Breast epithelium (tissue), 4 donors: Measurements from ENCODE around the gene SFMBT1. TPM values are rescaled to one million over a fixed set of nuclear protein-coding genes. Genes with fewer than 3 reads are reported as not detected.

ENCODE experiments used
- DNase-seq, 2 donors: peaks; one replicate each; pipeline ENCODE4 v3.0.0-alpha.2; 2019; ENCODE audit warnings: low spot score in 2 of 2
- H3K27ac ChIP-seq, 2 donors: fragments of 200-600 bp; sonication (generic) in 1 of 2; one replicate each; pipeline ENCODE4 v1.5.1; 2016 to 2019; ENCODE audit warnings: mild to moderate bottlenecking in 1 of 2
- H3K27me3 ChIP-seq, 2 donors: fragments of 200-600 bp; sonication (generic) in 1 of 2; one replicate each; pipeline versions ENCODE4 v1.5.1 to v1.6.0; 2017 to 2019; ENCODE audit warnings: control low read depth in 1 of 2, mild to moderate bottlenecking in 1 of 2
- H3K36me3 ChIP-seq: fragments of 200-600 bp; one replicate; pipeline ENCODE4 v1.5.1; 2019
- H3K4me1 ChIP-seq, 2 donors: fragments of 200-600 bp; sonication (generic); one replicate each; pipeline ENCODE4 v1.5.1; 2016 to 2019; ENCODE audit warnings: control low read depth in 1 of 2
- H3K4me3 ChIP-seq, 3 donors: fragments of 200-600 bp; sonication (generic); 1 replicate in 2 of 3; 2 replicates in 1 of 3; pipeline ENCODE4 v1.5.1; 2016 to 2019; ENCODE audit warnings: mild to moderate bottlenecking in 3 of 3, moderate library complexity in 2 of 3
- H3K9me3 ChIP-seq, 2 donors: fragments of 200-600 bp; sonication (generic) in 1 of 2; one replicate each; pipeline ENCODE4 v1.5.1; 2016 to 2019; ENCODE audit warnings: control low read depth in 1 of 2
- POLR2A ChIP-seq: fragments of 450-650 bp; IDR thresholded peaks from one replicate; pipeline ENCODE4 v1.6.1; 2016; ENCODE audit warnings: antibody characterized with exemption, mild to moderate bottlenecking, moderate library complexity
- POLR2AphosphoS5 ChIP-seq, 3 donors: sonication (generic); formaldehyde crosslinking; IDR thresholded peaks; one replicate each; pipeline ENCODE4 v1.6.1; 2017; ENCODE audit warnings: antibody characterized with exemption in 3 of 3
- intact Hi-C: fragments of 100-400 bp; cut with DNase I; formaldehyde crosslinking; loops from one replicate; pipeline ENCODE4 v1.15.1; 2023; ENCODE audit warnings: low total_unique reads
- total RNA-seq, 3 donors: library from RNA; depleted of rRNA; stranded (reverse); fragments of >200 nt; gene quantifications; one replicate each; pipeline ENCODE4 v1.1.0, GENCODE V29; 2016
- TF ChIP-seq, protein P1 (sequence below), 3 donors: fragments of 450-650 bp; IDR thresholded peaks; one replicate each; pipeline ENCODE4 v1.5.1; 2016 to 2017; ENCODE audit warnings: antibody characterized with exemption in 3 of 3, mild to moderate bottlenecking in 3 of 3, moderate library complexity in 3 of 3

The SFMBT1 gene
- total RNA-seq, 3 donors from 2014 or later, result 17.9 to 35.1 (median 30.2) TPM

DNA sequence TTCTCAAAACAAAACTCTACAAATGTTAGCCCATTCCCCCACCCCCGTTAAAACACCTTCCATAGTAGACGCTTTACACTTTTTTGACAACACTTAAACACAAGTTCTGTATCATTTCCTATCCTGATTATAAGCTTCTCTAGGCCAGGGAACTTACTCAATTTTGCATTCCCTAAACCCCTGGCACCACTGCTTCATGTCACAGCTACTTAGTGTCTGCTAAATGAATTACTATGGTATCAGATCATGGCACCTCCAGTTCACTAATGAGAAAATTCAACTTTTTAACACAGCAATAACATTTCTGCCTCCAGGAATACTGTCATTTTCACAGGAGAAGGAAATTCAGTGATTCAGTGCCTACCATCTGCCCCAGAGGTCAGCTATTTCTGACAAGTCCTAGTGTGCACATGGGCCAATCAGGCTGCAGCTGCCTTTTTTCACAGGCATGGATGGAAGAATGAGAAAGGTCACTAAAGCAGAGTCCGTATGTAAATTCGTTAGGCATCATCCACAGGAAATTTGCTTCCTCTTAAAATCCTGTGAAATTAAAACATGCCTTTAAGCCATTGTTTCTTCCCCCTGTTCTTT, 18.5 kb downstream of the SFMBT1 start:
- Histone ChIP-seq H3K9me3 (no peaks in the 10 kb centered on the region), H3K36me3 (no peaks in the 10 kb centered on the region), H3K27ac (no peak overlapping the region), H3K27me3 (no peaks in the 10 kb centered on the region), H3K4me1 (no peaks in the 10 kb centered on the region), H3K4me3 (no peak overlapping the region)
- intact Hi-C loops, result no loop called here
- no peak for DNase-seq
- TF ChIP-seq, protein P1, sequence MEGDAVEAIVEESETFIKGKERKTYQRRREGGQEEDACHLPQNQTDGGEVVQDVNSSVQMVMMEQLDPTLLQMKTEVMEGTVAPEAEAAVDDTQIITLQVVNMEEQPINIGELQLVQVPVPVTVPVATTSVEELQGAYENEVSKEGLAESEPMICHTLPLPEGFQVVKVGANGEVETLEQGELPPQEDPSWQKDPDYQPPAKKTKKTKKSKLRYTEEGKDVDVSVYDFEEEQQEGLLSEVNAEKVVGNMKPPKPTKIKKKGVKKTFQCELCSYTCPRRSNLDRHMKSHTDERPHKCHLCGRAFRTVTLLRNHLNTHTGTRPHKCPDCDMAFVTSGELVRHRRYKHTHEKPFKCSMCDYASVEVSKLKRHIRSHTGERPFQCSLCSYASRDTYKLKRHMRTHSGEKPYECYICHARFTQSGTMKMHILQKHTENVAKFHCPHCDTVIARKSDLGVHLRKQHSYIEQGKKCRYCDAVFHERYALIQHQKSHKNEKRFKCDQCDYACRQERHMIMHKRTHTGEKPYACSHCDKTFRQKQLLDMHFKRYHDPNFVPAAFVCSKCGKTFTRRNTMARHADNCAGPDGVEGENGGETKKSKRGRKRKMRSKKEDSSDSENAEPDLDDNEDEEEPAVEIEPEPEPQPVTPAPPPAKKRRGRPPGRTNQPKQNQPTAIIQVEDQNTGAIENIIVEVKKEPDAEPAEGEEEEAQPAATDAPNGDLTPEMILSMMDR (IDR thresholded peaks at IDR 0.05), result no peak
- TF ChIP-seq POLR2AphosphoS5 (IDR thresholded peaks at IDR 0.05), result no peak
- no peak for TF ChIP-seq POLR2A

DNA sequence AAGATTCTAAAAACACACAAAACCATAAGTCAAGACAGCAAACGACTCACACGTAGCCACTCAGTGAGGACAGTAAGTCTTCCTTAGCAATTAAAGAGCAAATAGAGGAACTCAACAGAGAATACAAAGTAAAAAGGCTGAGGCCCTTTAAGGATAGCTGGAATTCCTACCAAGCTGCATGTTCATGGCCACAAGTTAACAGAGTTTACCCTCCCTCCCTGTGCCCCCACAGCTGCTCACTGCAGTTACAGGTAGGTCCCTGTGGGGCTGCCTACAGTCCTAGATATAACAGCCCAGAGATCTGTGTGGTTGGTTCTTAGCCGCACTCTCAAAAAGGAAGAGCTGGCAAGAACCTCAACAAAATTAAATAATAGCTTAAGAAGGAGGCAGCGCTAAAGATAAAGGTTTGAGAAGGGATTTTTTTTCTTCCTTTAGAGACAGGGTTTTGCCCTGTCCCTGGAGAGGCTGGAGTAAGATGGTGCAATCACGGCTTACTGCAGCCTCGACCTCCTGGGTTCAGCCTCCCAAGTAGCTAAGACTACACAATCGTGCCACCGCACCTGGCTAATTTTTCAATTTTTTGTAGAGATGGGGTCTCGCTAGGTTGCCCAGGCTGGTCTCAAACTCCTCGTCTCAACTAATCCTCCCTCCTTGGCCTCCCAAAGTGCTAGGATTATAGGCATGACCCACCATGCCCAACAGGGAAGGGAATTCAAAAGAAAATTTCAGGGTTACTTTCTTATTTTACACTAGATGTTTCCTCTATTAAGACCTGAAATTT, 19.3 kb downstream of the SFMBT1 start:
- no peak for DNase-seq
- H3K36me3 ChIP-seq, result no peaks in the 10 kb centered on the region
- H3K27ac ChIP-seq, result no peak overlapping the region
- no peaks in the 10 kb centered on the region for H3K4me1 ChIP-seq
- TF ChIP-seq POLR2AphosphoS5 (IDR thresholded peaks at IDR 0.05) (no peak), POLR2A (no peak)
- TF ChIP-seq, protein P1 (IDR thresholded peaks at IDR 0.05), result no peak
- H3K4me3 ChIP-seq, result no peak overlapping the region
- intact Hi-C loops, result no loop called here
- H3K27me3 ChIP-seq, result no peaks in the 10 kb centered on the region
- H3K9me3 ChIP-seq, result no peaks in the 10 kb centered on the region

DNA sequence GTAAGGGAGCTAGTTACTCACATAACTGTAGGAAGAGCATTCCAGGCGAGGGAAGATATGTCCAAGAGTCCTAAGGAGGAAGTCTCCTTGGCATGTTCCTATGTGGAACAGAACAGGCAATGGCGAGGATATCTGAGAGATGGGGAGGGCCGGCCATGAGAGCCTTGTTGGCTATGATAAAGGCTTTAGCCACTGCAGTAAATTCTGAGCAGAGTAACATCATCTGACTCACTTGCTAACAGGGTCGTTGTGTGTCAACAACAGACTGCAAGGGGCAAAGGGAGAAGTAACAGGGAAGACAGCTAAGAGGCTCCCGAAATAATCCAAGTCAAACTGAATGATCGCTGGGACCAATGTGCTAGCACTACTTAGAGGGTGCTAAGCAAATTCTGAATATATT, 21.6 kb downstream of the SFMBT1 start:
- no peaks in the 10 kb centered on the region for H3K9me3 ChIP-seq
- TF ChIP-seq, protein P1 (IDR thresholded peaks at IDR 0.05), result no peak
- no peak for TF ChIP-seq POLR2A
- no peak for TF ChIP-seq POLR2AphosphoS5 (IDR thresholded peaks at IDR 0.05)
- H3K4me3 ChIP-seq, result no peak overlapping the region
- intact Hi-C loops, result no loop called here
- H3K27ac ChIP-seq, result no peak overlapping the region
- no peak for DNase-seq
- no peaks in the 10 kb centered on the region for H3K4me1 ChIP-seq
- no peaks in the 10 kb centered on the region for H3K36me3 ChIP-seq
- no peaks in the 10 kb centered on the region for H3K27me3 ChIP-seq

DNA sequence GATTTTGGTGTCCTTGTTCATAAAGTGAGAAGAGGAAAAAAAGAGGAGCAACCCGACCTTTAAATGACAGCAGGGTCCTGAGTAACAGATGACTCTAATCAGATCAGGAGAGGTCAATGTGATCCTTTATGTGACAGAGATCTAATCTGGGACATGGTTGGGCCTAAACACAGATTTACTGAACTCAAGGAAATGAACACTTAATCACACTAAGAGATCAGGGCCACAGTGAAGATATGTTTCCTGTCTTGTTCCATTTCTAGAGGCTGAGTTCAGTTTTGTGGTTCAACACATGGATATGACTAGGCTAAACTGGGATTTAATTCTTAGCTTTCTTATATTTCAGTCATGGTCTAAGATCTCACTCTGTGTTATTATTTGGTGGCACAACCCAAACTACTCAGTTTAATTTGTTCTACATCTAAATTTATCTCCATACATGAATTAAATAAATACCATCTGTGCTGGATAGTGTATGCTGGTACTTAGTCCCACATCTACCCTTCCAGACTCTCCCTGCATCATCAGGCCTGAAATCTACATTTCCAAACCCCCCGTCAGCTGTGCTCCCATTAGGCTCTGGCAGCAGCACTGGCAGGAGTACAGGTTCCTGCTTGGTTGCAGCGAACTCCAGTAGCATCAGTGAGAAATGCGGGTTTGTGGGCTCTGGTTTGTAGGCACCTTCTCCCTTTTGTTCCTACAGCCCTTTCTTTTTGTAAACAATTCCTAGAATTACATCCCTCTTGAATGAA, 22.6 kb downstream of the SFMBT1 start:
- TF ChIP-seq, protein P1 (IDR thresholded peaks at IDR 0.05), result no peak
- TF ChIP-seq POLR2AphosphoS5 (IDR thresholded peaks at IDR 0.05) (no peak), POLR2A (no peak)
- Histone ChIP-seq H3K9me3 (no peaks in the 10 kb centered on the region), H3K4me3 (no peak overlapping the region), H3K27ac (no peak overlapping the region), H3K27me3 (no peaks in the 10 kb centered on the region), H3K4me1 (no peaks in the 10 kb centered on the region), H3K36me3 (no peaks in the 10 kb centered on the region)
- no peak for DNase-seq
- intact Hi-C loops, result no loop called here

- TF ChIP-seq POLR2AphosphoS5 (IDR thresholded peaks at IDR 0.05), result no peak
- TF ChIP-seq, protein P1 (IDR thresholded peaks at IDR 0.05), result no peak
- no peak for TF ChIP-seq POLR2A
- intact Hi-C loops, result no loop called here
Observed at GRCh38 chr3:53022647-53023046, 23.2 kb downstream of the SFMBT1 start.

More at GRCh38 chr3:53022647-53023046, 23.2 kb downstream of the SFMBT1 start:
- H3K27me3 ChIP-seq, result no peaks in the 10 kb centered on the region
- H3K36me3 ChIP-seq, result no peaks in the 10 kb centered on the region
- H3K27ac ChIP-seq, result no peak overlapping the region
- DNase-seq, result no peak
- no peak overlapping the region for H3K4me3 ChIP-seq
- no peaks in the 10 kb centered on the region for H3K4me1 ChIP-seq
- H3K9me3 ChIP-seq, result no peaks in the 10 kb centered on the region
